Fibroblast of upper back skin (primary cell): ENCODE data around the gene BCAR1.

ENCODE experiments used
- DNase-seq: peaks from one replicate; pipeline ENCODE4 v3.0.0-alpha.2; 2013

The BCAR1 gene

DNA sequence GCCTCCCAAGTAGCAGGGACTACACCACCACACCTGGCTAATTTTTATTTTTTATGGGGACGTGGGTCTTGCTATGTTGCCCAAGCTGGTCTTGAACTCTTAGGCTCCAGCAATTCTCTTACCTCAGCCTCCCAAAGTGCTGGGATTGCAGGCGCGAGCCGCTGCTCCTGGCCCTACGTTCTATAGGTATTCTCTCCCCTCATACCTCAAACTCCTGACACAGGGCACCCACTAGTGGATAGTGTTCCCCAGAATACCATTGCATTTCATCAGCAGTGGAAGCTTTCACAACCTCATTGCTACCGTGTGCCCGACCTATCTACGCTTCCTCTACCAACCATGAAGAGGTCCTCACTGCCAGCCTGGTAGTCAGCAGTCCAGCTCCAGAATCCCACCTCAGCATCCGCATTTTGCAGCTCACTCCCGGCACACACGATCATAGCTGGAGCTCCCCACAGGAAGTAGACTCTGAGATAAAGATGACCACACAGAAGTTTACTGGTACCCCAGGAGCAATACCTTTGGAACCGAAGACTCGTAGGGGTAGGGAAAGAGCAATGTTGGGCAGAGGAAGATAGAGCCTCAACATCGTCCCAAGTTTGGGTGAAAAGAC lies 53.8 kb downstream of the BCAR1 start:
- no peak for DNase-seq

DNA sequence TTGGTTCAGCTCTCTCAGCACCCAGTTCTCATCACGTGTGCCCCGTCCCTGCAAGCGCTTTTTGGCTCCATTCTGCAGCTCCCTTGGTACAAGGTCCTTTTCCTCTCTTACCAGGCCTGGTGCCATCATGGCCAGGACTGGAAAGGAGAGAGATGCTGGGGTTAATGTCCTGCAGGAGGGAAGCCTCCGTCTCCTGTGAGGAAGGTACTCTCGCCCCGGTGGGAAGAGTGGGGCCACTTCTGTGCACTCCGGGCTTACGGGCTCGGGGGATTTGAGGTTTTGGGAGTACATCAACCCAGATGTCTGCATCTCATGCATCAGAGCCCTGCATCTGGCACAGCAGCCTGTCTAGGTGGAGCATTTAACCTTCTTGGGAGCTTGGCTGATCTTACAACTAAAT lies 54.6 kb downstream of the BCAR1 start:
- no peak for DNase-seq

DNA sequence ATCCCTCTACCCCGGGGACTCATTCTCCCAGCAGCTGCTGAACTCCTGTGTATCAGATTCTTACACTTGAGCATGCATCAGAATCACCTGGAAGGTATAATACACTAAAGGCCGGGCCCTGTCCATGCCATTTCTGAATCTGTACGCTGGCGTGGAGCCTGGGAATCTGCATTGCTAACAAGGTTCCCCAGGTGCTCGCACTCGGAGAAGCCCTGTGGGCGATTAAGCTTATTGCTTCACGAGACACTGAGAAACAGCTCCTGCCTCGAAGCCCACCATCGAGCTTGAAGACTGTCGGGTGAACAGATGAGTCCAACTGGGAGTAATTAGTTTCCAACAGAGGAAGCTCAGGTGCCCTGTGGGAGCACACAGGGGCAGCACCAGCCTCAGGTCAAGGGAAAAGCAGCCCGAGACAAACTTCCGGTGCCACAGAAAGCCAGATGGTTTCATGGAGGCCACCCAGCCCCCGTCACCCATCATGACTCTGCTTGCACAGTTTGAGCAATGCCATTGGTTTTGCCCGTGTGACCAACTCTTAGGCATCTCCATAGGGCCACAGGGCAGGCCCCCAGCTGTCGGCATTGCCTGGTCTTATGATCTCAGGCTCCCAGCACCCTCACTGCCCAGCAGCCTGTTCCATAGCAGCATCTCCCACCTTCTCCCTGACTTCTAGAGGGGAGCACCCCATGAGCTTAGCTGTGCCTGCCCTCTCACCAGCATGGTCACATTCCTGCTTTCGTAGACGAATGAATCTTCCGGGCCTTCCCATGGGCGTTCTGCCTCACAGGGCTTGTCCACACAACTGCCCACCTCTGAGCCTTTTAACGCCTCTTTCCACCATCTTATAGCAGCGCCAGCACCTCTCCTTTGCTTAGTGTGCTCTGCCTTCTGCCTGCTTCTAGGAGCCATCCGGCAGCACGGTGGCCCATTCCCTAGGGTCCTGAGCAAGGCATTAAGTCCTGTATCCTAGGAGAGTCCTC lies 55.3 kb downstream of the BCAR1 start:
- no peak for DNase-seq

DNA sequence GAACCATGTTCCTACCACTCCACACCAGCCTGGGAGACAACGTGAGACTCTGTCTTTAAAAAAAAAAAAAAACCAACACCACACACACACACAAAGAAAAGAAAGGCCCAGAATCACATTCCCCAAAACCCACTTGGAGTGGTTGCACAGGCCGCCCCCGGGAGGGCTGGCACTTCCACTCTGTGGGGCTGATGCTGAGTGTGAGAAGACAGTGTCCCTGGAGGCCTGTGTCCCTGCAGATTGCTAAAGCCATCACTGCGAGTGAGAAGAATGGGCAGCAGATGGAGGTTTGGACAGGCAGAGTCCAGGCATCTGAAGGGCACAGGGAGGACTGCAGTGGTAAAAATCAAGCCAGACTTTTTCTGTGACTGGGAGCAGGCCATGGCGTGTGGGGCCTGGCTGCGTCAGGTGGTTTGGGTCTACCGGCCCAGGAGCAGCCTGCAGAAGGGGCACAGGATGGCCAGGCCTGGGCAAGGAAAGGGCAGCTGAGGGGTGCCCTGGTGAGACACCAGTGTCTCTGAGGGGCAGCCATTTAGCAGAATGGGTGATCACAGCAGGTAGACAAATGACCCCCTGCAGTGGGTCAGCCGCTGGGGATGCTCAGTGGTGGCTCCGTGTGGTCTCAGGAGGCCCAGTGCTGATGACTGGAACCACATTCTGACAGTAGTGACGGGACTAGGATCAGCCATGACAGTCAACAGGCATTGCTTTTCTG lies 57.5 kb downstream of the BCAR1 start:
- no peak for DNase-seq

DNA sequence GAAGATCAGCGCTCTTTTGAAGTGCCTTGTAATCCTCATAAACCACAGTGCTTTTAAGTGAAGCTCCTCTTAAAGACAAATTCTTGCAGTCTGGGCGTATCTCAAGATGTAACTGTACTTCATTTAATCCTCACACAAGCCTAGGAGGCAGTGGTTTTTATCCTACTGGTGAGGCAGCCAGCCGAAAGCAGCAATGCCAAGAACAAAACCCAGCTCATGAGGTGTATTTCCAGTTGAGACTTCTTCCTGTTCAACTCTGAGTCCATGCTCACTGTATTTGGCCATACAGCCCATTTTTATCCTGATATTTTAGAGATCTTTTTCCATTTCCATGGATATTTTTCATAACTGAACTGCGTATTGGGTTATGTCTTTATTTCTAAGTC lies 58.2 kb downstream of the BCAR1 start:
- no peak for DNase-seq

DNA sequence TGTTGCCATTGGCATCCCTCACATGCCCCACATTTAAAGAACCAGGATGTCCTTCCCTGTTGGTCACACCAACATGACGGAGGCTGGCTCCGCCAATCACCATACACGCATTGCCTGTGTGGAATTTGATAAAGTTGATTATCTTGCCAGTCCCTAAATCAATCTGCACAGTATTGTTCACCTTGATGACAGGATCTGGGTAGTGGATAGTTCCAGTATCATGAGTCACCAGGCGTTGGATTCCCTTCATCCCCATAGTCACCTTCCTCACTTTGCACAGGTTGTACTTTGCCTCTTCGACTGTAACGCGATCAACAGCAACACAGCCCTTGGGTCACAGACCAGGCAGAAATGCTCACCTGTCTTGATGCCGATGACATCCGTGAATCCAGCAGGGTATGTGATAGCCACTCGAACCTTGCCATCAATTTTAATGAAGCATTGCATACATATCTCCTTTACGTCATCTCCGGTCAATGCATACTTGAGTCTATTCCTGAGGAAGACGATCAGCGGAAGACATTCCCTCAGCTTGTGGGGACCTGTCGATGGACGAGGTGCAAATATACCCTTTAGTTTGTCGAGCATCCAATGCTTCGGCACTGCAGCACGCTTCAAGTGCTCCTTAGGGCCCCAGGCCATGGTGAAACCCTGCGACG lies 58.7 kb downstream of the BCAR1 start:
- DNase-seq = no peak

DNA sequence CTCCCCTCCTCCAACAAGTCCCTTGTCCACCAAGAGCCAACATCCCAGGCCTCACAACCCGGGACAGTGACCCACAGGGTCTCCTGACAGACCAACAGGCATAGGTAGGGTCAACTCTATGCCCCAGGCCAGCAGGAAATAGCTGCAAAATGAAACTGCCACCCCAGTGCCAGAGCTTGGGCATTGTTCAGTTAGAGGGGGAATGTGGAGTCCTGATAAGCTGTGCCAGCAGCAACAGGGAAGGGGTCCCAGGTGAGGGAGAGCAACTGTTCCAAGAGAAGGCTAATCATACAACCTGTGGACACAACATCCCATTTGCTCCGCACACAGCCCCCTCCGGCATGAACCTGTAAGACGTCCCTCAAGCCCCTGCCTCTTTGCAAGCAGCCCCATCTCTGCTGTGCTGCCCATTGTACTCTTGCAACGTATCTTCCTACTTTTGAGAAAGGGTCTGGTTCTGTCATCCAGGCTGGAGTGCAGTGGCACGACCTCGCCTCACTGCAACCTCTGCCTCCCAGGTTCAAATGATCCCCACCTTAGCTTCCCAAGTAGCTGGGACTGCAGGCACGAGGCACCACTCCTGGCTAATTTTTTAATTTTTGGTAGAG lies 61.7 kb downstream of the BCAR1 start:
- no peak for DNase-seq

DNA sequence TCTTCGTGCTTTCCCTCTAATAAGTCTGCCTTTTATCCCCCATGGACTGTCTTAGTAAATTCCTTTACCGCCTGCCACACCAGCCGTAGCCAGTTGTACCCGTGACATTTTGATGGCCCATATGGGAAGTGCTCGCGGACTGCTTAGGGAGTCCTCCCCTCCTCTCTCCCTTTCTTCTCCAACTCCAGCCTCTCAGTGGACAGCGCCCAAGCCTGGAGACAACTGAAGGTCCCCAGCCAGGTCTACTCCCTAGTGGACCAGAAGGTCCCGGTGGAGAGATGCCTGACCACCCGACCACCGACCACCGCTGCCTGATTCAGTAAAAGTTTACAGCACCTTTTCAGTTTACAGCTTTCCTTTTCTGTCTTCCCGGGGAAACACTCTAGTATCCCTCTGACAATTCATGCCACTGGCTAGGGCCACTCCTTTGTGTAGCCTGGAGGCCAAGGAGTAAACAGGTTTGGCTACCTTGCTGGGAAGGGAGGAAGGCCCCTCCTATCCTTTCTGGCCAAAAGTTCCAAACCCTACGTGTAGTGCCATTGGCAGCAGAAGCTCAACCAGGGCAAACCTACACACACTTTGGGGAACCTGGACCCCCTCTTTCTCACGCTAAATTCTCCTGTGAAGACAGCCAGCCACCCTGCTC lies 62.5 kb downstream of the BCAR1 start:
- DNase-seq = no peak

DNA sequence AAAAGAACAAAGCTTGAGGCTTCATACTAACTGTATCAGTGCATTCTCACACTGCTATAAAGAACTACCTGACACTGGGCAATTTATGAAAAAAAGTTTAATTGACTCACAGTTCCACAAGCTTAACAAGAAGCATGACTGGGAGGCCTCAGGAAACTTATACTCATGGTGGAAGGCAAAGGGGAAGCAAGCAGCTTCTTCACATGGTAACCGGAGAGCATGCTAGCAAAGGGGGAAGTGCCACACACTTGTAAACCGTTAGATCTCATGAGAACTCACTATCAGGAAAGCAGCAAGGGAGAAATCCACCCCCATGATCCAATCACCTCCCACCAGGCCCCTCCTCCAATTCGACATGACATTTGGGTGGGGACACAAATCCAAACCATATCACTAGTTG lies 69.8 kb downstream of the BCAR1 start:
- DNase-seq = no peak

DNA sequence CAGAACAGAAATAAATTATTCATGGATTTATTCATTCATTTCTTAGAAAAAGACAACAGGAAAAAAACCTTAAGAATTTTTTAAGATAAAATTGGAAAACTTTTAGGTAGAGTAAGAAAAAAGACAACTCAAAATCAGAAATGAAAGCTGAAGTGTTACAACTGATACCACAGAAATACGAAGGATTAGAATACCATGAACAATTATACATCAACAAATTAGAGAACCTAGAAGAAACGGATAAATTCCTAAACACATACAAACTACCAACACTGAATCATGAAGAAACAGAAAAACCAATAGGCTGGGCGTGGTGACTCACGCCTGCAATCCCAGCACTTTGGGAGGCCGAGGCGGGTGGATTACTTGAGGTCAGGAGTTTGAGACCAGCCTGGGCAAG lies 72.2 kb downstream of the BCAR1 start:
- DNase-seq = no peak
